Measurements from ENCODE around the gene DNM3.

GRCh38 chr1:172391976-172392375 lies 550.7 kb downstream of the DNM3 start:
- TF ChIP-seq CTCF (IDR thresholded peaks at IDR 0.05; ENCODE audit: insufficient read depth, low read length, poor library complexity, severe bottlenecking) (no peak), EZH2phosphoT487 (conservative IDR thresholded peaks at IDR 0.05; ENCODE audit: low read length) (no peak)
